Measurements from ENCODE around the gene PIM2.

PIM2 gene

GRCh38 chrX:48934581-48935300 lies 15.9 kb upstream of the PIM2 start:
- DNase-seq: no peak

- DNase-seq: no peak
These were observed 14.9 kb upstream of the PIM2 start for GRCh38 chrX:48933757-48934156.

- no peak for DNase-seq
These were observed 9.0 kb upstream of the PIM2 start for GRCh38 chrX:48927736-48928382.

- DNase-seq: no peak
These were observed 8.3 kb upstream of the PIM2 start for GRCh38 chrX:48927123-48927522.

- DNase-seq: no peak
These were observed 5.4 kb upstream of the PIM2 start for GRCh38 chrX:48924270-48924669.

- DNase-seq: no peak
These were observed 4.9 kb upstream of the PIM2 start for GRCh38 chrX:48923771-48924170.

GRCh38 chrX:48920718-48921104 lies 1.9 kb upstream of the PIM2 start:
- no peak for DNase-seq

GRCh38 chrX:48919947-48920717 lies 1.3 kb upstream of the PIM2 start:
- no peak for DNase-seq

GRCh38 chrX:48919360-48919841 lies 577 bp upstream of the PIM2 start:
- DNase-seq: no peak

GRCh38 chrX:48918301-48918642 lies 552 bp downstream of the PIM2 start:
- no peak for DNase-seq

GRCh38 chrX:48917139-48918001 lies 1.5 kb downstream of the PIM2 start:
- DNase-seq: peak; percentile 76

- DNase-seq: no peak
These were observed 4.0 kb downstream of the PIM2 start for GRCh38 chrX:48914593-48915493.

- DNase-seq: no peak
These were observed 5.0 kb downstream of the PIM2 start for GRCh38 chrX:48913605-48914366.

- DNase-seq: peak; percentile 76
These were observed 7.2 kb downstream of the PIM2 start, which contains the start of gene SLC35A2 for GRCh38 chrX:48911412-48912182. SLC35A2 (minus strand) TSS chrX:48911646; CDS start chrX:48911636, 10 bp downstream.

GRCh38 chrX:48910926-48911411 lies 7.9 kb downstream of the PIM2 start:
- no peak for DNase-seq

- DNase-seq: no peak
These were observed 9.0 kb downstream of the PIM2 start for GRCh38 chrX:48909703-48910294.

- DNase-seq: no peak
These were observed 10.2 kb downstream of the PIM2 start for GRCh38 chrX:48908600-48908999.

GRCh38 chrX:48905090-48905790 lies 13.6 kb downstream of the PIM2 start:
- no peak for DNase-seq

GRCh38 chrX:48904626-48905025 lies 14.2 kb downstream of the PIM2 start:
- no peak for DNase-seq

Data from DMS79 treated with DMSO at 0.1 percent for 48 hours (cell line).